Fibroblast of lung (primary cell): ENCODE data around the gene GSG1L. TPM values are rescaled to one million over a fixed set of nuclear protein-coding genes. Genes with fewer than 3 reads are reported as not detected.
"Not testable (repeated sequence)": the region's sequence is repeated elsewhere in the genome, so short reads cannot be mapped to it uniquely, and the experiment has no call there.

Experiments used
- DNase-seq, 2 donors: peaks; one replicate each; pipeline versions ENCODE4 v3.0.0 to v3.0.0-alpha.2; 2010; ENCODE audit warnings: low read depth in 2 of 2
- H2AFZ ChIP-seq: 2 replicates; pipeline ENCODE4 v1.5.1; 2012; ENCODE audit warnings: low read length, control low read depth, inconsistent platforms
- H3K27ac ChIP-seq: 2 replicates; pipeline ENCODE4 v1.5.1; 2011; ENCODE audit warnings: low read length, control low read depth; ENCODE audit not compliant: insufficient read depth
- H3K27me3 ChIP-seq: 2 replicates; pipeline ENCODE4 v1.5.1; 2011; ENCODE audit warnings: mild to moderate bottlenecking, low read length; ENCODE audit not compliant: control insufficient read depth, insufficient read depth
- H3K36me3 ChIP-seq: 2 replicates; pipeline ENCODE4 v1.5.1; 2011; ENCODE audit warnings: low read length; ENCODE audit not compliant: control insufficient read depth, insufficient read depth
- H3K4me1 ChIP-seq: 2 replicates; pipeline ENCODE4 v1.5.1; 2011; ENCODE audit warnings: low read length; ENCODE audit not compliant: control insufficient read depth, insufficient read depth; ENCODE audit errors: extremely low read depth
- H3K4me2 ChIP-seq: 2 replicates; pipeline ENCODE4 v1.5.1; 2011; ENCODE audit warnings: low read length, control low read depth; ENCODE audit not compliant: insufficient read depth; ENCODE audit errors: extremely low read depth
- H3K4me3 ChIP-seq, 4 experiments: fragments of 200-600 bp in 1 of 4; sonication (generic) in 1 of 4; replicated peaks in 1 of 4; 2 replicates each; pipeline ENCODE4 v1.5.1; 2011 to 2016; ENCODE audit warnings: low read length in 4 of 4, low read depth in 3 of 4, mild to moderate bottlenecking in 3 of 4, control low read depth in 2 of 4, inconsistent platforms in 1 of 4, mixed read lengths in 1 of 4; ENCODE audit not compliant: insufficient read depth in 1 of 4; ENCODE audit errors: control extremely low read depth in 1 of 4
- H3K79me2 ChIP-seq: 2 replicates; pipeline ENCODE4 v1.5.1; 2012; ENCODE audit warnings: mild to moderate bottlenecking, low read length, inconsistent platforms; ENCODE audit not compliant: control insufficient read depth, insufficient read depth
- H3K9ac ChIP-seq: 2 replicates; pipeline ENCODE4 v1.5.1; 2011; ENCODE audit warnings: mild to moderate bottlenecking, low read length, control low read depth; ENCODE audit not compliant: insufficient read depth
- H3K9me3 ChIP-seq: 2 replicates; pipeline ENCODE4 v1.5.1; 2012; ENCODE audit warnings: low read depth, low read length; ENCODE audit not compliant: control insufficient read depth, insufficient read depth
- H4K20me1 ChIP-seq: 2 replicates; pipeline ENCODE4 v1.5.1; 2011; ENCODE audit warnings: low read length; ENCODE audit not compliant: control insufficient read depth, insufficient read depth; ENCODE audit errors: extremely low read depth
- EZH2 ChIP-seq: IDR thresholded peaks from 2 replicates; pipeline ENCODE4 v1.5.1; 2012; ENCODE audit warnings: low read length, control low read depth, mild to moderate bottlenecking; ENCODE audit errors: missing control alignments
- polyA plus RNA-seq, 2 donors: library from polyadenylated mRNA; depleted of rRNA in 1 of 2; stranded (reverse) in 1 of 2; unstranded in 1 of 2; fragments of >200 nt; gene quantifications; 2 replicates each; pipeline ENCODE4 v1.2.1, GENCODE V29; 2011 to 2012; ENCODE audit warnings: missing spikeins in 1 of 2
- total RNA-seq: library from RNA; depleted of rRNA; stranded (reverse); fragments of >200 nt; gene quantifications from 2 replicates; pipeline ENCODE4 v1.2.1, GENCODE V29; 2014
- TF ChIP-seq, protein P1 (sequence below), 2 donors: IDR thresholded peaks in 1 of 2; conservative IDR thresholded peaks in 1 of 2; 1 replicate in 1 of 2; 2 replicates in 1 of 2; pipeline ENCODE4 v1.5.1; 2011 to 2012; ENCODE audit warnings: low read length in 2 of 2, control low read depth in 1 of 2, inconsistent platforms in 1 of 2, low read depth in 1 of 2, mild to moderate bottlenecking in 1 of 2

The GSG1L gene
- total and polyA plus RNA-seq, 2 donors (not counting 1 experiment from before 2014, with no cell fraction given), result not detected

DNA sequence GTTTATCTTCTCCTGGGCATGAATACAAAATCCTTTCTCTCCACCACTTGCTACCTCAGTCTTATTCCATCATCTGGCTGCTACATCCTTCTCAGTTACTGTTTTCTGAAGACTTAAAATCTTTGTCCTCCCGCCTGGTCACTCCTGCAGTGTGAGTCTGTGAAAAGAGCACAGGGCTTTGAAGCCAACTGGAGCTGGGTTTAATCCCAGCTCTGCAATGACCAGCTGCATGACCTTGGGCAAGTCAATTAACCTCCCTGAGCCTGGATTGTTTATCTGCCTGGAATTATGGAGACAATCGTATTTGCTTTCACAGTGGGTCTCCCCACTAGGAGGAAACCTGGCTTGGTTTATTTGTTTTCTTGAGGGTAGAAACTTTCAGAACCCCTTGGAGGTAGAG lies 183.2 kb downstream of the GSG1L start:
- H3K27ac ChIP-seq, result no peak overlapping the region

GRCh38 chr16:27879601-27880247 lies 183.8 kb downstream of the GSG1L start:
- TF ChIP-seq, protein P1, sequence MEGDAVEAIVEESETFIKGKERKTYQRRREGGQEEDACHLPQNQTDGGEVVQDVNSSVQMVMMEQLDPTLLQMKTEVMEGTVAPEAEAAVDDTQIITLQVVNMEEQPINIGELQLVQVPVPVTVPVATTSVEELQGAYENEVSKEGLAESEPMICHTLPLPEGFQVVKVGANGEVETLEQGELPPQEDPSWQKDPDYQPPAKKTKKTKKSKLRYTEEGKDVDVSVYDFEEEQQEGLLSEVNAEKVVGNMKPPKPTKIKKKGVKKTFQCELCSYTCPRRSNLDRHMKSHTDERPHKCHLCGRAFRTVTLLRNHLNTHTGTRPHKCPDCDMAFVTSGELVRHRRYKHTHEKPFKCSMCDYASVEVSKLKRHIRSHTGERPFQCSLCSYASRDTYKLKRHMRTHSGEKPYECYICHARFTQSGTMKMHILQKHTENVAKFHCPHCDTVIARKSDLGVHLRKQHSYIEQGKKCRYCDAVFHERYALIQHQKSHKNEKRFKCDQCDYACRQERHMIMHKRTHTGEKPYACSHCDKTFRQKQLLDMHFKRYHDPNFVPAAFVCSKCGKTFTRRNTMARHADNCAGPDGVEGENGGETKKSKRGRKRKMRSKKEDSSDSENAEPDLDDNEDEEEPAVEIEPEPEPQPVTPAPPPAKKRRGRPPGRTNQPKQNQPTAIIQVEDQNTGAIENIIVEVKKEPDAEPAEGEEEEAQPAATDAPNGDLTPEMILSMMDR (conservative IDR thresholded peaks at IDR 0.05 in 1 of 2, IDR thresholded peaks at IDR 0.05 in 1 of 2; ENCODE audit: low read depth in 1 of 2, low read length in 2 of 2), result no peak
- no peak for TF ChIP-seq EZH2
- Histone ChIP-seq H3K27ac (no peak overlapping the region), H3K4me3 (no peak overlapping the region), H3K79me2 (no peaks in the 10 kb centered on the region), H3K9me3 (no peaks in the 10 kb centered on the region), H3K4me2 (no peak overlapping the region), H3K9ac (no peak overlapping the region), H3K4me1 (no peaks in the 10 kb centered on the region), H2AFZ (no peak overlapping the region), H4K20me1 (no peaks in the 10 kb centered on the region), H3K27me3 (no peaks in the 10 kb centered on the region), H3K36me3 (no peaks in the 10 kb centered on the region)
- DNase-seq, result no peak

More for the DNA sequence above, 183.2 kb downstream of the GSG1L start:
- Histone ChIP-seq H3K9me3 (no peaks in the 10 kb centered on the region), H3K27me3 (no peaks in the 10 kb centered on the region), H3K36me3 (no peaks in the 10 kb centered on the region), H3K79me2 (no peaks in the 10 kb centered on the region), H3K4me2 (no peak overlapping the region), H3K9ac (no peak overlapping the region), H3K4me3 (no peak overlapping the region), H4K20me1 (no peaks in the 10 kb centered on the region), H3K4me1 (no peaks in the 10 kb centered on the region), H2AFZ (no peak overlapping the region)
- TF ChIP-seq, protein P1 (conservative IDR thresholded peaks at IDR 0.05 in 1 of 2, IDR thresholded peaks at IDR 0.05 in 1 of 2; ENCODE audit: low read depth in 1 of 2, low read length in 2 of 2), result no peak
- no peak for TF ChIP-seq EZH2
- no peak for DNase-seq

GRCh38 chr16:27872627-27873026 lies 190.9 kb downstream of the GSG1L start:
- not testable (repeated sequence) for H3K4me1 ChIP-seq, H3K4me3 ChIP-seq, DNase-seq, H3K27ac ChIP-seq, H4K20me1 ChIP-seq, H3K79me2 ChIP-seq, H3K9ac ChIP-seq, H3K4me2 ChIP-seq, H3K9me3 ChIP-seq, H2AFZ ChIP-seq, H3K27me3 ChIP-seq, H3K36me3 ChIP-seq
